OCI-LY7 (cell line): ENCODE data around the gene PAQR4.

Experiments
- CTCF ChIP-seq: fragments of 200-600 bp; sonication (generic); conservative IDR thresholded peaks from 2 replicates; pipeline ENCODE4 v1.5.1; 2014; ENCODE audit warnings: mild to moderate bottlenecking, antibody characterized with exemption, low read length, moderate library complexity, mixed read lengths
- EZH2phosphoT487 ChIP-seq: fragments of 200-600 bp; sonication (generic); IDR thresholded peaks from 2 replicates; pipeline ENCODE4 v1.6.1; 2018; ENCODE audit warnings: low read depth, borderline replicate concordance, mild to moderate bottlenecking, mixed run types, antibody characterized with exemption, low read length, moderate library complexity, mixed read lengths

- TF ChIP-seq CTCF (no peak), EZH2phosphoT487 (no peak)
These were observed 22.6 kb downstream of the PAQR4 start for GRCh38 chr16:2991566-2992261.
